HG02970 (cell line): ENCODE measurements around the gene PLEKHG5.

ENCODE experiments used
- ATAC-seq: cut with Tn5 transposase; IDR thresholded peaks from one replicate; pipeline ENCODE4 v1.9.1; 2021; ENCODE audit warnings: mild to moderate bottlenecking, moderate library complexity, moderate number of reproducible peaks; ENCODE audit not compliant: unreplicated experiment, low FRiP score

The PLEKHG5 gene

GRCh38 chr1:6484826-6485167 lies 6.7 kb downstream of the PLEKHG5 start:
- ATAC-seq: no peak

- no peak for ATAC-seq
Observed at GRCh38 chr1:6483761-6484117, 7.7 kb downstream of the PLEKHG5 start.

GRCh38 chr1:6483017-6483760 lies 8.3 kb downstream of the PLEKHG5 start:
- no peak for ATAC-seq

- no peak for ATAC-seq
Observed at GRCh38 chr1:6481820-6482219, 9.6 kb downstream of the PLEKHG5 start.

GRCh38 chr1:6477039-6477820 lies 14.2 kb downstream of the PLEKHG5 start:
- no peak for ATAC-seq

GRCh38 chr1:6476483-6476882 lies 15.0 kb downstream of the PLEKHG5 start:
- ATAC-seq: no peak

- no peak for ATAC-seq
Observed at GRCh38 chr1:6475381-6476133, 15.9 kb downstream of the PLEKHG5 start.

GRCh38 chr1:6474815-6475282 lies 16.6 kb downstream of the PLEKHG5 start:
- ATAC-seq: no peak

- ATAC-seq: no peak
Observed at GRCh38 chr1:6473974-6474814, 17.3 kb downstream of the PLEKHG5 start.

- ATAC-seq: no peak
Observed at GRCh38 chr1:6473156-6473555, 18.3 kb downstream of the PLEKHG5 start.

- ATAC-seq: no peak
Observed at GRCh38 chr1:6472391-6472790, 19.1 kb downstream of the PLEKHG5 start.

- ATAC-seq: no peak
Observed at GRCh38 chr1:6471970-6472368, 19.5 kb downstream of the PLEKHG5 start.

GRCh38 chr1:6471086-6471969 lies 20.1 kb downstream of the PLEKHG5 start:
- no peak for ATAC-seq

GRCh38 chr1:6470132-6471085 lies 21.1 kb downstream of the PLEKHG5 start:
- no peak for ATAC-seq

- no peak for ATAC-seq
Observed at GRCh38 chr1:6468729-6469461, 22.6 kb downstream of the PLEKHG5 start.

GRCh38 chr1:6467744-6468688 lies 23.5 kb downstream of the PLEKHG5 start:
- no peak for ATAC-seq

GRCh38 chr1:6467224-6467623 lies 24.2 kb downstream of the PLEKHG5 start:
- no peak for ATAC-seq
